ENCODE data around the gene MYOCOS. TPM values are rescaled to one million over a fixed set of nuclear protein-coding genes. Genes with fewer than 3 reads are reported as not detected.

Gene MYOCOS
- total and polyA plus RNA-seq, 3 donors from 2014 or later = 0.33 to 0.55 (median 0.37) TPM

DNA sequence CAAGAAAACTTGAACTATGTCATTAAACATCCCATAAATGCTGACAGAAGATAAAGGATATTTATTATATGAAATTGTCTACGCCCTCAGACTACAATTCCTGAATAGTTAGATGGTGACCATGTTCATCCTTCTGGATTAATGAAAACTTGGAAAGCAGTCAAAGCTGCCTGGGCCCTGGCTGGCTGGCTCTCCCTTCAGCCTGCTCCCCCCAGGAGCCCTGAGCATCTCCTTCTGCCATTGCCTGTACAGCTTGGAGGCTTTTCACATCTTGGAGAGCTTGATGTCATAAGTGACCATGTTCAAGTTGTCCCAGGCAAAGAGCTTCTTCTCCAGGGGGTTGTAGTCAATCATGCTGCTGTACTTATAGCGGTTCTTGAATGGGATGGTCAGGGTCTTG lies 13.6 kb downstream of the MYOCOS start:
- no peak for DNase-seq
- H3K4me1 ChIP-seq = peaks cover 3% of the 10 kb centered on the region
- no peak overlapping the region for H3K27ac ChIP-seq
- no peaks in the 10 kb centered on the region for H3K27me3 ChIP-seq
- no peak for TF ChIP-seq POLR2A (IDR thresholded peaks at IDR 0.05)
- TF ChIP-seq, protein P1, sequence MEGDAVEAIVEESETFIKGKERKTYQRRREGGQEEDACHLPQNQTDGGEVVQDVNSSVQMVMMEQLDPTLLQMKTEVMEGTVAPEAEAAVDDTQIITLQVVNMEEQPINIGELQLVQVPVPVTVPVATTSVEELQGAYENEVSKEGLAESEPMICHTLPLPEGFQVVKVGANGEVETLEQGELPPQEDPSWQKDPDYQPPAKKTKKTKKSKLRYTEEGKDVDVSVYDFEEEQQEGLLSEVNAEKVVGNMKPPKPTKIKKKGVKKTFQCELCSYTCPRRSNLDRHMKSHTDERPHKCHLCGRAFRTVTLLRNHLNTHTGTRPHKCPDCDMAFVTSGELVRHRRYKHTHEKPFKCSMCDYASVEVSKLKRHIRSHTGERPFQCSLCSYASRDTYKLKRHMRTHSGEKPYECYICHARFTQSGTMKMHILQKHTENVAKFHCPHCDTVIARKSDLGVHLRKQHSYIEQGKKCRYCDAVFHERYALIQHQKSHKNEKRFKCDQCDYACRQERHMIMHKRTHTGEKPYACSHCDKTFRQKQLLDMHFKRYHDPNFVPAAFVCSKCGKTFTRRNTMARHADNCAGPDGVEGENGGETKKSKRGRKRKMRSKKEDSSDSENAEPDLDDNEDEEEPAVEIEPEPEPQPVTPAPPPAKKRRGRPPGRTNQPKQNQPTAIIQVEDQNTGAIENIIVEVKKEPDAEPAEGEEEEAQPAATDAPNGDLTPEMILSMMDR (IDR thresholded peaks at IDR 0.05) = no peak
- H3K4me3 ChIP-seq = no peak overlapping the region
- H3K36me3 ChIP-seq (ENCODE audit: low read depth, missing control alignments) = no peaks in the 10 kb centered on the region
- no peaks in the 10 kb centered on the region for H3K9me3 ChIP-seq
- WGBS, 2 donors = 87 to 89% methylated on average over 1 to 2 of the region's 2 CpGs
- intact Hi-C loops (cut with DNase I; ENCODE audit: low total_unique reads) = no loop called here

DNA sequence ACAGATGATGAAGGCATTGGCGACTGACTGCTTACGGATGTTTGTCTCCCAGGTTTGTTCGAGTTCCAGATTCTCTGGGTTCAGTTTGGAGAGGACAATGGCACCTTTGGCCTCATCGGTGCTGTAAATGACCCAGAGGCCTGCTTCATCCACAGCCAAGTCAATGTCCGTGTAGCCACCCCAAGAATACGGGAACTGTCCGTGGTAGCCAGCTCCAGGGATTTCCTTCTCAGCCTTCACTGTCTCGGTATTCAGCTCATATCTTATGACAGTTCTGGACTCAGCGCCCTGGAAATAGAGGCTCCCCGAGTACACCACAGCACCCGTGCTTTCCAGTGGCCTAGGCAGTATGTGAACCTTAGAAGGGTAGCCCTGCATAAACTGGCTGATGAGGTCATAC lies 14.1 kb downstream of the MYOCOS start:
- 75 to 80% methylated on average over 11 of the region's 11 CpGs for WGBS, 2 donors
- Histone ChIP-seq H3K4me3 (no peak overlapping the region), H3K27ac (no peak overlapping the region), H3K9me3 (no peaks in the 10 kb centered on the region), H3K4me1 (peaks cover 8% of the 10 kb centered on the region), H3K36me3 (ENCODE audit: low read depth, missing control alignments) (no peaks in the 10 kb centered on the region), H3K27me3 (no peaks in the 10 kb centered on the region)
- intact Hi-C loops (cut with DNase I; ENCODE audit: low total_unique reads) = no loop called here
- DNase-seq = no peak
- TF ChIP-seq, protein P1 (IDR thresholded peaks at IDR 0.05) = no peak
- no peak for TF ChIP-seq POLR2A (IDR thresholded peaks at IDR 0.05)

DNA sequence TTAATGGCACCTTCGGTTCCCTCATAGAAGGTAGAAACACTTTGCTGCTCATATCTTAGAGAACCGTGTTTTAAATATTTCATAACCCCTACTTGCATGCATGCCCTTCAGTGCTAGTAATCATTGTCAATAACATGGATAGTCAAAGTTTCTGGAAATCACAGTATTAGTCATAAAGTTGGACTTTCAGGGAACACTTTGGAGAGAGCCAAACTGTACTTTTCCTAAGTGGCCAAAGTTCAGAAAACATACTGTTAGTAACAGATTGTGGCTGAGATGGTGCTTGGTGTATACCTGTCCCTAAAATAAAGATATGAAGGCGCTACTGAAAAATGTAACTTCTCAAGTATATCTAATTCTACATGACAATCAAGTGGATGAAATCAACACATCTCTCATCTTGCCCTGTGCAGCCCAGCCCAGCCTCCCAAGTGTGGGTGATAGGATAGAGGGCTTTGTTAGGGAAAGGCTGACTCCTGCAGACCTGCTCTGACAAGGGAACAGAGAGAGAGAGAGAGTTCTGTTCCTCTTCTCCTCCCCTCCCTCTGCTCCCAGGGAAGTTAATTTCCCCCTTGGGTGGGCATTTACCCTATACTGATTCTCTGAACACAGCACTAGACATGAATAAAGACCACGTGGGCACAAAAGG lies 16.0 kb downstream of the MYOCOS start:
- intact Hi-C loops (cut with DNase I; ENCODE audit: low total_unique reads) = no loop called here
- 64 to 78% methylated on average over 4 of the region's 4 CpGs for WGBS, 2 donors
- TF ChIP-seq POLR2A (IDR thresholded peaks at IDR 0.05) = no peak
- TF ChIP-seq, protein P1 (IDR thresholded peaks at IDR 0.05) = no peak
- Histone ChIP-seq H3K4me3 (no peak overlapping the region), H3K4me1 (peaks cover 12% of the 10 kb centered on the region), H3K27ac (no peak overlapping the region), H3K9me3 (no peaks in the 10 kb centered on the region), H3K36me3 (ENCODE audit: low read depth, missing control alignments) (no peaks in the 10 kb centered on the region), H3K27me3 (no peaks in the 10 kb centered on the region)
- no peak for DNase-seq

DNA sequence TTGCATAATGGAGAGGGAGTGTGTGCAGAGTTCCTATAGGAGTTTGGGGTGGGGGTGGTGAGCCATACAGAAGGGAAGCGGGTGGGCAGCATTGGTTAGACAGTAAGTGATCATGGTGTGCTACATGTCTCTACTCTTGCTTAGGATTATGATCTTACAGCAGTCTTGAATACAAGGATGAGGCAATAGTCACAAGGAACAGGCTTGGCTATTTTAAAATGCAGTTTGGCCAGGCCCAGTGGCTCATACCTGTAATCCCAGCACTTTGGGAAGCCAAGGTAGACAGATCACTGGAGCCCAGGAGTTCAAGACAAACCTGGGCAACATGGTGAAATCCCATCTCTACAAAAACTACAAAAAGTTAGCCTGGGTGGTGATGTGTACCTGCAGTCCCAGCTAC lies 18.2 kb downstream of the MYOCOS start:
- H3K27me3 ChIP-seq = no peaks in the 10 kb centered on the region
- intact Hi-C loops (cut with DNase I; ENCODE audit: low total_unique reads) = loop anchor here (10.0 kb wide), 1 partner anchor 75 kb away; no protein-coding TSS in a partner anchor
- WGBS, 2 donors = 88 to 98% methylated on average over 1 of the region's 1 CpG
- DNase-seq = no peak
- H3K36me3 ChIP-seq (ENCODE audit: low read depth, missing control alignments) = no peaks in the 10 kb centered on the region
- peaks cover 14% of the 10 kb centered on the region for H3K4me1 ChIP-seq
- H3K9me3 ChIP-seq = no peaks in the 10 kb centered on the region
- TF ChIP-seq, protein P1 (IDR thresholded peaks at IDR 0.05) = no peak
- TF ChIP-seq POLR2A (IDR thresholded peaks at IDR 0.05) = no peak
- no peak overlapping the region for H3K27ac ChIP-seq
- no peak overlapping the region for H3K4me3 ChIP-seq
